Limb (tissue), 2 donors: ENCODE measurements around the gene JADE2.

Experiments used
- DNase-seq, 2 donors: peaks; one replicate each; pipeline ENCODE4 v3.0.0-alpha.2; 2016; ENCODE audit errors: extremely low spot score in 2 of 2

The JADE2 gene

DNA sequence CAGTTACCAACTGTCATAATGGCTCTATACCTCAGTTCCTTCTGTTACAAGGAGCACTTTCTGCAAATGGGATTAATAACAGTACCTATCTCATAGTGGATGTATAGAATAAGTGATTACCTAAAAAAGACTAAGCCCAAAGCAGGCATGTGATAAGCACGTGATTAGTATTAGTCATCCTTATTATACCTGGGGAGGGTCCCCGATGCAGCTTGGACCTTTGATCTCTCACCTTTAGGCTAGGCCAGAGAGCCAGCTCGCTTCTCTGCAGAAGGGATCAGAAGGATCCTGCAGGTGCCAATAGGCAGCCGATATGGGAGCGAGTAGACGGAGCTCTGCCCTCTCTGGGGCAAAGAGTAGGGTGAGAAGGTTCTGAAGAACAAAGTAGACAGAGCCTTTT lies 4.0 kb downstream of the JADE2 start:
- DNase-seq, result no peak

DNA sequence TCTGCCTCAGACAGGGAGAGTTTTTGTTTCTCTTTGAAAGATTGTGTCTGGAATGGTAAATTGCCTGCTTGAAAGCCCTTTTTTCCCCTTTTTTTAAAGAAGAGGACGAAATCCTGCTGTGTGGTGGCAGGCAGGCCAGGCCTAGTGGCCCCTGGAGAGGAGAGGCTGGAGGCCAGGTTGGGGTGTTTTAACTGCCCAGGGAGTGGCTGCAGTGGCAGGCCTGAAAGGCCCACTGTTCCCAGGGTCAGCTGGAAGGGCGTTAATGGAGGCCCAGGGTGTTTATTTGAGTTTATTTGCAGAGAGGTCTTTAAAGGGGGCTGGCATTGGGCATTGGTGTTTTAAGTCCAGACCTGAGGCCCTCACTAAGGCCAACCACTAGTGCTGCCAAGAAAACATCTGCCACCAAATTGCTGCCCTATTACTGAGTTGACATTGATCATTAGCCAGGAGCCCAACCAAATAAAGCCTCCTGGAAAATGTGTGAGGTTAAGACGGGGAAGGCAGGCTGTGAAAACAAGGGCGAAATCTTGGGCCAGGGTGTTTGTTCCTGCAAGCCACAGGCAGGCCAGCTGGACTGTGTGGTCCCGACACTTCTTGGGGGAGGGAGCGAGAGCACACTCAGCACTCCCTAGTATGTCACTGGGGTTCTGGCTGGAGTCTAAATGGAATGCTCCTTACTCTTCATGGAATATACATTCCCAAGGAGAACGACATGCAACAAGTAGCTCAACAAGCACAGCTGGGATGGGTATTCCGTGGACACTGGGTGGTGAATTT lies 5.0 kb downstream of the JADE2 start:
- DNase-seq, result no peak

- DNase-seq, result no peak
Measured at GRCh38 chr5:134533115-134533815, 7.8 kb downstream of the JADE2 start.

DNA sequence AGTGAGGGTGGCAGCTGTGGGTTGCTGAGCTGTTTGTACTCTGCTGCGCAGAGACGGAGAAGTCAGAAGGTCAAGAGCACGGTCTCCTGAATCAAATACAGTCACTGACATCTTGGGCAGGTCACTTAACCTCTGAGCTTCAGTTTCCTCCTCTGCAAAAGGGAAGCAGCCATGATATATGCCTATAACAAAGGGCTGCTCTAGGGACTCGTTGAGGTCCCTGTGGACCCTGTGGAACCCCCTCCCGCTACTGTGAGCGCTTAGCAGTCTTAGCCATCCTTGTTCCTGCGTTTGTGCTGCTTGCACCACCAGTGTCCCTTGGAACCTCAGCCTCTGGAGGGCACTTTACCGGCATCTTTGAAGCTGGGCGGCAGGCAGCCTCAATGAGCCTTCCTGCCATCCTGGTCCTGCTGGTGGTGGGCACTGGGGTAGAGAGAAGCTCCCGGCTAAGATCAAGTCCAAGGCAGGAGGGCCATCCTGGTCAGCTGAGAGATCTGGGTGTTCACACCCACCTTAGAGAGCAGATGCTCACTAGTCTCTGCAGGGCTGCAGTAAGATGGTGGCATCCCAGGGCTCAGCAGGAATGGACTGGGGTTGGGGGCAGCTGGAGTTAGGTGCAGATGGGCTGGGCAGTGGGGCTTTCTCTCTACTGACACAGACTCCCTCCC lies 8.7 kb downstream of the JADE2 start:
- DNase-seq, result no peak

DNA sequence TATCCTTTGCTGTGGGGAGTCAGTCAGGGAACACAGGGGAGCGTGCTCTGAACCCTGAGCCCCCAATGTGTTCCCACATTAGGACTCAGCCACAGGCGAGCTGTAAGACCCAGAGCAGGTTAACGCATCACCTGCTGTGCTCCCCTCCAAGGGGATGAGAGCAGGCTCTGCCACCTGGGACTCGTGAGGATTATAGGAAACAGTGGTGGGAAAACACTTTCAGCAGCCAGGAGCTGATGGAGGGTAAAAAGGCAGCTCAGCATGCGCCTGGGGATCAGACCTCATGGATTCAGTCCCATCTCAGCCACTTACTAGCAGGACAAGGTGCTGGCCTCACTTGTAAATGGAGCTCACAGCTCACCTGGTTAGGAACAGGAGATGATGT lies 9.2 kb downstream of the JADE2 start:
- no peak for DNase-seq

GRCh38 chr5:134536876-134537275 lies 11.4 kb downstream of the JADE2 start:
- no peak for DNase-seq

DNA sequence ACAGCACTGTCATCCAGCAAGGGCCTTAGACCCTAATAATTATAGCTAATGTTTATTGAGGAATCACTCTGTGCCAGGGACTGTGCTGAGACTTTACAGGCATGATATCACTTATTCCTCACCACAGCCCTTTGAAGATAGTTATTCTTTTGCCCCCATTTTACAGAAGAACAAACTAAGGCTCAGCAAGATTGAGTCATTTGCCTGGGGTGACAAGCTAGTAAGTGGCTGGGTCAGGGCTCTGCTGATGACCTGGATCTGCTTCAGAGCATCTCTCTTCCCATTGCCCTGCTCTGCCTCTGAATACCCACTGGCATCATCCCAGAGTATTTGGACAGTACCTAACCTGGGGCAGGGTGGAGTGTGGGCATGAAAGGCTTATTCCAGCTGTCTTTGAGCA lies 11.8 kb downstream of the JADE2 start:
- no peak for DNase-seq

- no peak for DNase-seq
Measured at GRCh38 chr5:134538296-134538695, 12.8 kb downstream of the JADE2 start.

DNA sequence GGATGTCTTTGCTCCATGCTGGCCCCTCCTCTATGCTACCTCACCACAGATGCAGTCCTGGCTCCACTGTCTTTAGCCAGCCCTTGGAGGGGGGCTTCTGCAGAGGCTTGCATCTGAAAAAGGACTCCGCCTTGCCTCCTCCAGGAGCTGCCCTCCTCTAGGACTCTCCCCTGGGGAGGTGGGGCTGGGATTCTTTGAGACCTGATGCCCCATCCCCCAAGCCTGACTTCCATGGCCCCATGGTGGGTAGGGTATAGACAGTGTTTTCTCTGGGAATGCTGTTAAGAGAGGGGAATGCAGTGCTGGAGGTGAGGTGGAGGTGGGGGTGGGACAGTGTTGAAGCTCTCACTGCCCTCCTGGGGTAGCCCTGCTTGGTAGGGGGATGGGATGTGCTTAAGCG lies 14.3 kb downstream of the JADE2 start:
- no peak for DNase-seq

DNA sequence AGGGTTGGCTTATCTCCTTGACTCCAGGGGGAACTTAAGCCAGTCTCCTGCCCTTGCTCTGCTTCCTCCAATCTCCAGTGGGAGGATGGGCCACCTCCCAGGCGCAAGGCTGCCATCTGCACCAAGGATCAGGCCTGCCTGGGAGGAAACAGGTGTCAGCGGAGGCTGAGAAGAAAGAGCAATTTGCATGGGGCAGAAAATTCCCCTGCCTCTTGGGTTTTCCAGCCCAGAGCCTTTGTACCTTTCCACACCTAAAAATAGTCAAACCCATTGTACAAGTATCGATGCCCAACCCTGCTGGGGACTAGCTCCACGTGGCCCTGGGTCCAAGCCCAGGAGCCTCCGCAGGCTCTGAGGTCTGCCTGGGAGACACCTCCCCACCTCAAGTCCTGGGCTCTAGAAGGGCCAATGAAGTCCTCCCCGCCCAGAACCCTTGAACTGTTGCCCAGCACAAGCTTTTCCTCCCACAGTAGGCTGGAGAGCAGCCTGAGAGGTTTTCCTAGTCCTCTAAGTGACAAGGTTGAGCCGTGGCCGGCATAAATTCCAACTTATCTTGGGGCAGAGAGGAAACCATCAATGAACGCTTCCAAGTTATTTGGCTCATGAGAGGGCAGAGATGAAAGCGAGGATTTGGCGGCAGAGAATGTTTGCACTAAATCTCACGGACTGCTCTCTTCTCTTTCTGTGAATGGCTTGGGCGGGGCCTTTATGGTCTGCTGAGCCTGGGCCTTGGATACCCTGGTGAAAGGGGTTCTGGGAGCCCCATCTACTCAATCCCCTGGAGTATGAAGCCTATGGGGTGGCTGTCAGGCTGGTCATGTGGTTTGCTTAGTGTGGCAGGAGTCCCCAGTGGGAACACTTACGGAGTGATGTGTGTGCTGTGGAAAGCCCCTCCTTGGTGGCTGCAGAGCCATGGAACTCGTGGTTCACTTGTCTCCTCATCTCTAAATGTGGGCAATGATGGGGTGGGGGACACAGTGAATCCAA lies 15.6 kb downstream of the JADE2 start:
- no peak for DNase-seq

GRCh38 chr5:134541736-134542376 lies 16.4 kb downstream of the JADE2 start:
- DNase-seq, result peak in 1 of 2 donors; percentile 77

GRCh38 chr5:134543820-134544614 lies 18.5 kb downstream of the JADE2 start:
- no peak for DNase-seq

DNA sequence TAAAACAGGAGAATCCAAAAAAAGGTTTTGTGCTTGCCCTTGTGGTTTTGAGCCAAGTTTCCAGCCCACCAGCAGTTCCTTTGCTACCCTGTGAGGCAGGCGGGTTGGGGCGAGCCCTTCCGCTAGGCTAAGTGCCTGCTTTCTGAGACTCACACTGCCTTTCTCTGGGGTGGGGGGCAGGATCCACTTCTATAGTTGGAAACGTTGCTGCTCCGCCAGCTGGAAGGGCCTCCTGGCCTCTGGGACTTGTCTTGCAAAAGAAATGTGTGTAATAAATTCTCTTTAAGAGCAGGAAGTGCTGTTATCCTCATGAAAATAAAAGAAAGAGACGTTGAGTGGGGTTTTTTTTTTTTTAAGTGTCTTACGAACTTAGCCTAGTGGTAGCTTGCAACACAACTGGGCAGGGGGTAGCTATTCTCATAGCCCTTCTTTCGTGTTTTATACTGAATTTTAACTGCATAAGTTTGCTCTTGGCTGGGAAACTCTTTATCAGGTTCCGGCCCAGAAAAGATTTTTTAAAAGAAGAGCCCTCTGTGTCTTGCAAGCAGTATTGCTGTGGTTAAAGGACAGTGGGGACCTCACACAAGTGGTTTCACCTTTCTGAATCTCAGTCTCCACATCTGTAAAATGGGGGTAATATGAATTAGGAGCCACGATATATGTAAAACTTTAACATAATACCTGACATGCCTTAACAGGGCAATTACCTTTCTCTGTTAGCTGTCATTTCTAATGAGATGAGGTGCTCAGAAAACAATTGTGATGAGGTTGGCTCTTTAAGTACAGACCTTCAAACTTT lies 19.8 kb downstream of the JADE2 start:
- DNase-seq, result peak in 1 of 2 donors; percentile 61

DNA sequence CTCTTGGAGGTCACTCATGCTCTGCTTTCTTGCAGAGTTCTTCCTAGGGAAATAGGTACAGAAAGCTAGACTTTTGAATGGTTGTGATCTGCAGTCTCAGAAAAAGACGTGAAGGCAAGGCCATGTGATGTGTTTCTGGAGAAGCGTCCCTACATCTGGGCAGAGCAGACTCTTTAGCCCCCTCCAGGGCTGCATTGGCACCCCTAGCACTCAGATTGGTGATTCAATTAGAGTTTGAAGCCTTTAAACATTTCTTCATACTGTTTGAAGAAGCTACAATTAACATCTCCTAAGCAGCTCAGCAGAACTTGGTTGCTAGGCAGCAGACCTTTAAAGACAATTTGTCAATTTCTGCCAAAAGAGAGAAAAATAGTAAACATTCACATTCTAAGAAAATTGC lies 21.6 kb downstream of the JADE2 start:
- no peak for DNase-seq

DNA sequence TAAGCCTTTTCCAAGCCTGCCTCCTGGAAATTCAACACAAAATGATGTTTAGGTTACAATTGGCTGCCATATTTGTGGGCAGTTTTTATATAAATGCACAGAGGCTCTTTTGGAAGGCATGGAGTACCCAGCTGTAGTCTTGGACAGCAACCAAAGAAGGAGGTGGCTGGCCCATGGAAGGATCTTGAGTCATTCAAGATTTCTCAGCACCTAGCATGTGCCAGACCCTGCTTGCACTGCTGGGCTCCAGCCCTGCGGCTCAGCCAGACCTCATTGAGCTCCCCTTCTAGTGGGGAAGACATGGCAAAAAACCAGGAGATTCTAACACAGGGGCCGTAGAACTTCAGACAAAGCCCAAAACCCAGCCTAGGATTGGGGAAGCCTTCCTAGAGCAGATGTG lies 22.1 kb downstream of the JADE2 start:
- DNase-seq, result no peak

- DNase-seq, result no peak
Measured at GRCh38 chr5:134547999-134548658, 22.7 kb downstream of the JADE2 start.

DNA sequence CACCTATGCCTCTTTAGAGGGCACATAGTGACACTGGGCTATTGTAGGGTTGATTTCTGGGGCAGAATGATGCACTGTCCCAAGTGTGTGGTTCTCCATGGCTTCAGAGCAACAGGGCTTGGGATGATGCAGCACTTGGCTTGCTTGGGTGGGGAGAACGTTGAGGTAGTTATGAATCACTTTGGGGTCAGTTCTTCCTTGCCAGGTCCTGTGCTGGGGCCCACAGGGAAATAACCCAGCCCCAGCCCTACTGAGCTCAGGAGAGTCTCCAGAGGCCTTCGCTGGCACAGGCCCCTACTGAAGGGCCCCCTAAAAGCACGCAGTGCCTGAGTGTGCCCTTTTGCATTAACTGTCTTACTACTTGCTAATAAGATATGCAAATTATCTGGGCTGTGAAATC lies 24.2 kb downstream of the JADE2 start:
- DNase-seq, result no peak
